Stomach smooth muscle (tissue), 2 donors: Measurements from ENCODE around the gene RAE1.
A peak's percentile ranks its signal among the peaks of the same experiment; 100 is the strongest.

Source experiments
- H3K27ac ChIP-seq: one replicate; pipeline ENCODE4 v1.7.0; 2013; ENCODE audit warnings: mild to moderate bottlenecking, low read length, inconsistent platforms
- H3K27me3 ChIP-seq, 2 donors: one replicate each; pipeline ENCODE4 v1.7.0; 2013; ENCODE audit warnings: low read length in 2 of 2; ENCODE audit not compliant: insufficient read depth in 2 of 2, control insufficient read depth in 1 of 2
- H3K36me3 ChIP-seq, 2 donors: one replicate each; pipeline ENCODE4 v1.7.0; 2013; ENCODE audit warnings: low read length in 2 of 2; ENCODE audit not compliant: control insufficient read depth in 2 of 2, insufficient read depth in 2 of 2
- H3K4me1 ChIP-seq: one replicate; pipeline ENCODE4 v1.7.0; 2013; ENCODE audit warnings: low read length; ENCODE audit not compliant: control insufficient read depth, insufficient read depth
- H3K4me3 ChIP-seq, 2 donors: one replicate each; pipeline ENCODE4 v1.7.0; 2013; ENCODE audit warnings: low read length in 2 of 2
- H3K9ac ChIP-seq, 2 donors: one replicate each; pipeline ENCODE4 v1.7.0; 2013; ENCODE audit warnings: low read length in 2 of 2, mild to moderate bottlenecking in 1 of 2
- H3K9me3 ChIP-seq, 2 donors: one replicate each; pipeline ENCODE4 v1.7.0; 2013; ENCODE audit warnings: low read length in 2 of 2; ENCODE audit not compliant: control insufficient read depth in 2 of 2
- donor health status: healthy.
- donor health status: Pancreatic carcinoma.

RAE1 gene

GRCh38 chr20:57351042-57351783 lies at the start of gene RAE1:
Gene RAE1 (plus strand): TSS chr20:57351255. CDS start chr20:57354039, 2,784 bp downstream.
- peaks cover 10% of the 10 kb centered on the region for H3K4me1 ChIP-seq
- peaks cover 19 to 24% of the 10 kb centered on the region in 2 donors for H3K36me3 ChIP-seq
- H3K27me3 ChIP-seq, result peaks cover 0 to 4% of the 10 kb centered on the region in 2 donors
- peak within 1 kb of the TSS; percentile 76 for H3K27ac ChIP-seq
- no peaks in the 10 kb centered on the region for H3K9me3 ChIP-seq
- H3K9ac ChIP-seq, result peak within 1 kb of the TSS; percentile 95 to 97
- H3K4me3 ChIP-seq, result peak within 1 kb of the TSS; percentile 97 to 100

GRCh38 chr20:57306747-57307146 lies 44.3 kb upstream of the RAE1 start:
- Histone ChIP-seq H3K36me3 (no peaks in the 10 kb centered on the region), H3K4me3 (no peak overlapping the region), H3K27me3 (peaks cover 2 to 3% of the 10 kb centered on the region in 2 donors), H3K9me3 (no peaks in the 10 kb centered on the region), H3K4me1 (no peaks in the 10 kb centered on the region), H3K27ac (no peak overlapping the region), H3K9ac (no peak overlapping the region)

- no peak overlapping the region for H3K4me3 ChIP-seq
- peaks cover 3 to 6% of the 10 kb centered on the region in 2 donors for H3K27me3 ChIP-seq
- no peak overlapping the region for H3K27ac ChIP-seq
- H3K36me3 ChIP-seq, result no peaks in the 10 kb centered on the region
- H3K9ac ChIP-seq, result no peak overlapping the region
- no peaks in the 10 kb centered on the region for H3K4me1 ChIP-seq
- H3K9me3 ChIP-seq, result no peaks in the 10 kb centered on the region
Observed at GRCh38 chr20:57308451-57309271, 42.4 kb upstream of the RAE1 start.

- no peaks in the 10 kb centered on the region for H3K4me1 ChIP-seq
- H3K27me3 ChIP-seq, result peaks cover 6 to 8% of the 10 kb centered on the region in 2 donors
- H3K9me3 ChIP-seq, result no peaks in the 10 kb centered on the region
- H3K36me3 ChIP-seq, result no peaks in the 10 kb centered on the region
- no peak overlapping the region for H3K4me3 ChIP-seq
- H3K27ac ChIP-seq, result no peak overlapping the region
- H3K9ac ChIP-seq, result no peak overlapping the region
Observed at GRCh38 chr20:57309544-57310115, 41.4 kb upstream of the RAE1 start.

- Histone ChIP-seq H3K9me3 (no peaks in the 10 kb centered on the region), H3K27ac (no peak overlapping the region), H3K9ac (no peak overlapping the region), H3K4me1 (no peaks in the 10 kb centered on the region), H3K27me3 (peaks cover 6 to 8% of the 10 kb centered on the region in 2 donors), H3K36me3 (no peaks in the 10 kb centered on the region), H3K4me3 (no peak overlapping the region)
Observed at GRCh38 chr20:57310821-57311514, 40.1 kb upstream of the RAE1 start.

GRCh38 chr20:57312138-57312537 lies 38.9 kb upstream of the RAE1 start:
- no peak overlapping the region for H3K27ac ChIP-seq
- no peak overlapping the region for H3K4me3 ChIP-seq
- H3K36me3 ChIP-seq, result no peaks in the 10 kb centered on the region
- H3K9ac ChIP-seq, result no peak overlapping the region
- H3K27me3 ChIP-seq, result peaks cover 6 to 8% of the 10 kb centered on the region in 2 donors
- H3K9me3 ChIP-seq, result no peaks in the 10 kb centered on the region
- H3K4me1 ChIP-seq, result no peaks in the 10 kb centered on the region

- no peaks in the 10 kb centered on the region for H3K36me3 ChIP-seq
- H3K9ac ChIP-seq, result no peak overlapping the region
- no peaks in the 10 kb centered on the region for H3K4me1 ChIP-seq
Observed at GRCh38 chr20:57313230-57313629, 37.8 kb upstream of the RAE1 start.

GRCh38 chr20:57313951-57314350 lies 37.1 kb upstream of the RAE1 start:
- no peak overlapping the region for H3K27ac ChIP-seq
- H3K4me3 ChIP-seq, result no peak overlapping the region
- no peaks in the 10 kb centered on the region for H3K4me1 ChIP-seq
- H3K9me3 ChIP-seq, result no peaks in the 10 kb centered on the region
- peaks cover 3 to 8% of the 10 kb centered on the region in 2 donors for H3K27me3 ChIP-seq
- no peak overlapping the region for H3K9ac ChIP-seq
- no peaks in the 10 kb centered on the region for H3K36me3 ChIP-seq

More at GRCh38 chr20:57313230-57313629, 37.8 kb upstream of the RAE1 start:
- Histone ChIP-seq H3K9me3 (no peaks in the 10 kb centered on the region), H3K27ac (no peak overlapping the region), H3K27me3 (peaks cover 3 to 8% of the 10 kb centered on the region in 2 donors), H3K4me3 (no peak overlapping the region)

- H3K4me1 ChIP-seq, result no peaks in the 10 kb centered on the region
- no peak overlapping the region for H3K4me3 ChIP-seq
- H3K9me3 ChIP-seq, result no peaks in the 10 kb centered on the region
- no peaks in the 10 kb centered on the region for H3K36me3 ChIP-seq
- H3K27me3 ChIP-seq, result peaks cover 3 to 6% of the 10 kb centered on the region in 2 donors
- H3K9ac ChIP-seq, result no peak overlapping the region
- H3K27ac ChIP-seq, result no peak overlapping the region
Observed at GRCh38 chr20:57315083-57315975, 35.7 kb upstream of the RAE1 start.
